ENCODE data around the gene CANX. TPM values are rescaled to one million over a fixed set of nuclear protein-coding genes. Genes with fewer than 3 reads are reported as not detected.
"Not testable (repeated sequence)": the region's sequence is repeated elsewhere in the genome, so short reads cannot be mapped to it uniquely, and the experiment has no call there.

CANX gene
- total RNA-seq (ENCODE audit: low replicate concordance): 597 and 598 TPM in 2 replicates
- long read RNA-seq, full-length matches to known transcripts: 273 of 511 reads
- long read RNA-seq, partial matches to known transcripts: 215 of 511 reads
- long read RNA-seq, other reads (novel, unspliced or antisense): 23 of 511 reads

- no peaks in the 10 kb centered on the region for H3K9me3 Mint-ChIP-seq
- no peaks in the 10 kb centered on the region for H3K27me3 Mint-ChIP-seq
- peak within 1 kb of the TSS; percentile 97 for H3K27ac Mint-ChIP-seq
- peaks cover 31% of the 10 kb centered on the region for H3K4me1 Mint-ChIP-seq (ENCODE audit: unreplicated experiment)
- TF ChIP-seq CTCF (conservative IDR thresholded peaks at IDR 0.05): no peak
- peaks cover 21% of the 10 kb centered on the region for H3K36me3 Mint-ChIP-seq
- DNase-seq (ENCODE audit: extremely low spot score, unreplicated experiment): no peak
- H3K4me3 Mint-ChIP-seq: peak within 1 kb of the TSS; percentile 99
Observed at GRCh38 chr5:179698935-179699615, at the start of gene CANX. TSS of gene CANX (plus strand) at chr5:179698967. CDS start at chr5:179705682, 6,715 bp downstream.

GRCh38 chr5:179649166-179649703, 49.5 kb upstream of the CANX start:
- H3K4me1 Mint-ChIP-seq (ENCODE audit: unreplicated experiment); H3K27me3 Mint-ChIP-seq; H3K9me3 Mint-ChIP-seq; H3K27ac Mint-ChIP-seq; H3K4me3 Mint-ChIP-seq; DNase-seq (ENCODE audit: extremely low spot score, unreplicated experiment); H3K36me3 Mint-ChIP-seq: not testable (repeated sequence)

- not testable (repeated sequence) for H3K9me3 Mint-ChIP-seq; H3K36me3 Mint-ChIP-seq; H3K4me3 Mint-ChIP-seq; H3K4me1 Mint-ChIP-seq (ENCODE audit: unreplicated experiment); H3K27me3 Mint-ChIP-seq; DNase-seq (ENCODE audit: extremely low spot score, unreplicated experiment); H3K27ac Mint-ChIP-seq
Observed at GRCh38 chr5:179650245-179650644, 48.5 kb upstream of the CANX start.

- not testable (repeated sequence) for H3K9me3 Mint-ChIP-seq; DNase-seq (ENCODE audit: extremely low spot score, unreplicated experiment); H3K4me1 Mint-ChIP-seq (ENCODE audit: unreplicated experiment); H3K27ac Mint-ChIP-seq; H3K36me3 Mint-ChIP-seq; H3K4me3 Mint-ChIP-seq; H3K27me3 Mint-ChIP-seq
Observed at GRCh38 chr5:179653135-179653534, 45.6 kb upstream of the CANX start.

- H3K27ac Mint-ChIP-seq; DNase-seq (ENCODE audit: extremely low spot score, unreplicated experiment); H3K36me3 Mint-ChIP-seq; H3K27me3 Mint-ChIP-seq; H3K9me3 Mint-ChIP-seq; H3K4me1 Mint-ChIP-seq (ENCODE audit: unreplicated experiment): not testable (repeated sequence)
- peak overlapping the region; percentile 90 for H3K4me3 Mint-ChIP-seq
Observed at GRCh38 chr5:179657302-179658178, 41.2 kb upstream of the CANX start.

- H3K27me3 Mint-ChIP-seq; H3K36me3 Mint-ChIP-seq; H3K9me3 Mint-ChIP-seq; DNase-seq (ENCODE audit: extremely low spot score, unreplicated experiment); H3K4me1 Mint-ChIP-seq (ENCODE audit: unreplicated experiment): not testable (repeated sequence)
- Mint-ChIP-seq H3K4me3 (peak overlapping the region; percentile 90), H3K27ac (peak overlapping the region; percentile 81)
Observed at GRCh38 chr5:179658179-179658856, 40.4 kb upstream of the CANX start.

- not testable (repeated sequence) for H3K9me3 Mint-ChIP-seq; H3K4me1 Mint-ChIP-seq (ENCODE audit: unreplicated experiment); H3K27ac Mint-ChIP-seq; H3K36me3 Mint-ChIP-seq; DNase-seq (ENCODE audit: extremely low spot score, unreplicated experiment); H3K27me3 Mint-ChIP-seq; H3K4me3 Mint-ChIP-seq
Observed at GRCh38 chr5:179661647-179662046, 37.1 kb upstream of the CANX start.

- H3K27me3 Mint-ChIP-seq: no peaks in the 10 kb centered on the region
- DNase-seq (ENCODE audit: extremely low spot score, unreplicated experiment): no peak
- no peaks in the 10 kb centered on the region for H3K9me3 Mint-ChIP-seq
- peak; percentile 80 for TF ChIP-seq CTCF (conservative IDR thresholded peaks at IDR 0.05)
- no peak overlapping the region for H3K4me3 Mint-ChIP-seq
- H3K4me1 Mint-ChIP-seq (ENCODE audit: unreplicated experiment): no peaks in the 10 kb centered on the region
- peaks cover 10% of the 10 kb centered on the region for H3K36me3 Mint-ChIP-seq
- H3K27ac Mint-ChIP-seq: no peak overlapping the region
Observed at GRCh38 chr5:179668391-179668790, 30.4 kb upstream of the CANX start.

Measured in type B pancreatic cell (in vitro differentiated cells).